Measurements from ENCODE around the gene SMIM22.

The SMIM22 gene

DNA sequence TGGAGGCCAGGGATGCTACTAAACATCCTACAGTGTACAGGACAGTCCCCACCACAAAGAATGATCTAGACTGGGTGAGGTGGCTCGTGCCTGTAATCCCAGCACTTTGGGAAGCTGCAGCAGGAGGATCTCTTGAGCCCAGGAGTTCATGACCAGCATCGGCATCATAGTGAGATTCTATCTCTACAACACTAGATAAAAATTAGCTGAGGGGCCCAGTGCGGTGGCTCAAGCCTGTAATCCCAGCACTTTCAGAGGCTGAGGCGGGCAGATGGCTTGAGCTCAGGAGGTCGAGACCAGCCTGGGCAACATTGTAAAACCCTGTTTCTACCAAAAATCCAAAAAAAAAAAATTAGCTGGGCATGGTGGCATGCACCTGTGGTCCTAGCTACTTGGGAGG is 22.8 kb upstream of the SMIM22 start:
- Histone ChIP-seq H3K9me3 (no peaks in the 10 kb centered on the region), H3K4me3 (ENCODE audit: low read depth in 1 of 2, low read length in 1 of 2) (no peak overlapping the region), H3K27me3 (no peaks in the 10 kb centered on the region), H3K36me3 (no peaks in the 10 kb centered on the region), H3K27ac (no peak overlapping the region), H3K4me1 (ENCODE audit: control insufficient read depth in 1 of 2, insufficient read depth in 1 of 2, low read depth in 1 of 2, low read length in 1 of 2) (peaks cover 29 to 30% of the 10 kb centered on the region in 2 experiments)
- TF ChIP-seq, protein P1, sequence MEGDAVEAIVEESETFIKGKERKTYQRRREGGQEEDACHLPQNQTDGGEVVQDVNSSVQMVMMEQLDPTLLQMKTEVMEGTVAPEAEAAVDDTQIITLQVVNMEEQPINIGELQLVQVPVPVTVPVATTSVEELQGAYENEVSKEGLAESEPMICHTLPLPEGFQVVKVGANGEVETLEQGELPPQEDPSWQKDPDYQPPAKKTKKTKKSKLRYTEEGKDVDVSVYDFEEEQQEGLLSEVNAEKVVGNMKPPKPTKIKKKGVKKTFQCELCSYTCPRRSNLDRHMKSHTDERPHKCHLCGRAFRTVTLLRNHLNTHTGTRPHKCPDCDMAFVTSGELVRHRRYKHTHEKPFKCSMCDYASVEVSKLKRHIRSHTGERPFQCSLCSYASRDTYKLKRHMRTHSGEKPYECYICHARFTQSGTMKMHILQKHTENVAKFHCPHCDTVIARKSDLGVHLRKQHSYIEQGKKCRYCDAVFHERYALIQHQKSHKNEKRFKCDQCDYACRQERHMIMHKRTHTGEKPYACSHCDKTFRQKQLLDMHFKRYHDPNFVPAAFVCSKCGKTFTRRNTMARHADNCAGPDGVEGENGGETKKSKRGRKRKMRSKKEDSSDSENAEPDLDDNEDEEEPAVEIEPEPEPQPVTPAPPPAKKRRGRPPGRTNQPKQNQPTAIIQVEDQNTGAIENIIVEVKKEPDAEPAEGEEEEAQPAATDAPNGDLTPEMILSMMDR (IDR thresholded peaks at IDR 0.05): no peak

DNA sequence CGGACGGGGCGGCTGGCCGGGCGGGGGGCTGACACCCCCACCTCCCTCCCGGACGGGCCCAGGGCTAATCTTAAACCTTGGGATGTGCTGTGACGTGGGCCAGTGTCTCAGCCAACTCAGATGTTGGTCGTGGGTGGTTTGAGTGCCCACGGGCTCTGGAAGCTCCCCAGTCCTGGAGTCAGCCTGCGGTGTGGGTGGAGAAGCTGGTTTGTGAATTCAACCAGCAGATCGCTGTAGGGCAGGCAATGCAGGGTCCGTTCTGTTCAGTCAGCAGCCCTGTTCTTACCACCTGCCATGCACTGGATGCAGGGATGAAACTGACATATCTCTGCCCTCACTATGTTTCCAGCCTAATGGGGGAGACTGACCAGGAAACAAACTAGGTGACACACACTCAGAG is 20.2 kb upstream of the SMIM22 start:
- TF ChIP-seq, protein P1 (IDR thresholded peaks at IDR 0.05): no peak
- Histone ChIP-seq H3K27me3 (no peaks in the 10 kb centered on the region), H3K9me3 (no peaks in the 10 kb centered on the region), H3K27ac (no peak overlapping the region), H3K4me3 (ENCODE audit: low read depth in 1 of 2, low read length in 1 of 2) (no peak overlapping the region), H3K4me1 (ENCODE audit: control insufficient read depth in 1 of 2, insufficient read depth in 1 of 2, low read depth in 1 of 2, low read length in 1 of 2) (peaks cover 11% of the 10 kb centered on the region in 2 experiments), H3K36me3 (no peaks in the 10 kb centered on the region)

DNA sequence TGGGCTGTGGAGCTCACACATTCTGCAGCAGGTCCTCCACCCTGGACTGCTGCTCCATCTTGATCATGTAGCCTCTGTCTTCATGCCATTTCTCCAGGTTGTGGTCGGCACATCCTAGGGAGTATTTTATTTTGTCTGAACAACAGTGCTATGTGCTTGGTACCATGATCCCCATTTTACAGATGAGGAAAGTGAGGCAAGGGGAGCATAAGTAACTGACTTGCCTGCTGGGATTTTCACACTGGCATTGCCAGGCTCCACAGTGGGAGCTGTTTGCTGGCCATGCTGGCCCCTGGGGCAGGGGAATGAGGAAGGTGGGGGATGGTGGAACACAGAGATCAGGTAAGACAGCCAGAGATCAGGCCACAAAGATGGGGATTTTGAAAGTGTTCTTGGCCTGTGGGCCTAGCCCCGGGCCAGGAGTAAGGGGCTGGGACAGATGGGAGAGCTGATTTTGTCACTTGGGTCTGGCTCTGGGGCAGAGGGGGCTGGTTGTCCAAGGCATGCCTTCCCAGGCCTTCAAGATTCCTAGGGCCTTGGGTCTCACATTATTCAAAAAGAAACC is 18.9 kb upstream of the SMIM22 start:
- Histone ChIP-seq H3K27ac (no peak overlapping the region), H3K36me3 (no peaks in the 10 kb centered on the region), H3K27me3 (no peaks in the 10 kb centered on the region), H3K4me3 (ENCODE audit: low read depth in 1 of 2, low read length in 1 of 2) (no peak overlapping the region), H3K4me1 (ENCODE audit: control insufficient read depth in 1 of 2, insufficient read depth in 1 of 2, low read depth in 1 of 2, low read length in 1 of 2) (peaks cover 11 to 17% of the 10 kb centered on the region in 2 experiments), H3K9me3 (no peaks in the 10 kb centered on the region)
- TF ChIP-seq, protein P1 (IDR thresholded peaks at IDR 0.05): no peak

- H3K27me3 ChIP-seq: no peaks in the 10 kb centered on the region
- H3K9me3 ChIP-seq: no peaks in the 10 kb centered on the region
- no peak overlapping the region for H3K27ac ChIP-seq
- H3K4me3 ChIP-seq (ENCODE audit: low read depth in 1 of 2, low read length in 1 of 2): no peak overlapping the region
- TF ChIP-seq, protein P1 (IDR thresholded peaks at IDR 0.05): no peak
- H3K36me3 ChIP-seq: no peaks in the 10 kb centered on the region
- H3K4me1 ChIP-seq (ENCODE audit: control insufficient read depth in 1 of 2, insufficient read depth in 1 of 2, low read depth in 1 of 2, low read length in 1 of 2): peaks cover 11 to 18% of the 10 kb centered on the region in 2 experiments
These were observed 17.7 kb upstream of the SMIM22 start for GRCh38 chr16:4777339-4778049.

- H3K4me3 ChIP-seq (ENCODE audit: low read depth in 1 of 2, low read length in 1 of 2): no peak overlapping the region
- H3K4me1 ChIP-seq (ENCODE audit: control insufficient read depth in 1 of 2, insufficient read depth in 1 of 2, low read depth in 1 of 2, low read length in 1 of 2): peaks cover 11 to 18% of the 10 kb centered on the region in 2 experiments
- no peaks in the 10 kb centered on the region for H3K27me3 ChIP-seq
- TF ChIP-seq, protein P1 (IDR thresholded peaks at IDR 0.05): no peak
- H3K27ac ChIP-seq: no peak overlapping the region
- H3K9me3 ChIP-seq: no peaks in the 10 kb centered on the region
- H3K36me3 ChIP-seq: no peaks in the 10 kb centered on the region
These were observed 17.1 kb upstream of the SMIM22 start for GRCh38 chr16:4778050-4778392.
